Eye (tissue), 1 donor: ENCODE results near the gene CLCN1.
"Not testable (repeated sequence)": the region's sequence is repeated elsewhere in the genome, so short reads cannot be mapped to it uniquely, and the experiment has no call there.

Source experiments
- DNase-seq: peaks from one replicate; pipeline ENCODE4 v3.0.0-alpha.2; 2015

Gene CLCN1

DNA sequence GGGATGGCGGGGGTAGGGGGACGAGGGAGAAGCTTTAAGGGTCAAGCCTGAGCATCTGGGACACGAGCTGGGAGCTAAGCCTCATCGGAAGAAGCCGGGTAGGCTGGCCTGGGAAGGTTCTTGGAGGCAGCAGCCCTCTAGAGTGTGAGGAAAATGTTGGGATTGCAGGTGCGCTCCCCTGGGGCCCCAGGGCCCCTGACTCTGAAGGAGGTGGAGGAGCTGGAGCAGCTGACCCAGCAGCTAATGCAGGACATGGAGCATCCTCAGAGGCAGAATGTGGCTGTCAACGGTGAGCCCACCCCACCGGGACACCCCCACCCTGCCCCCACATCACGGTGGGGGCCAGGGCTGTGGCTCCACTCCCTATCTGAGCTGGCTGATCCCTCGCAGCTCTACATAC lies 72.1 kb downstream of the CLCN1 start:
- DNase-seq = no peak

DNA sequence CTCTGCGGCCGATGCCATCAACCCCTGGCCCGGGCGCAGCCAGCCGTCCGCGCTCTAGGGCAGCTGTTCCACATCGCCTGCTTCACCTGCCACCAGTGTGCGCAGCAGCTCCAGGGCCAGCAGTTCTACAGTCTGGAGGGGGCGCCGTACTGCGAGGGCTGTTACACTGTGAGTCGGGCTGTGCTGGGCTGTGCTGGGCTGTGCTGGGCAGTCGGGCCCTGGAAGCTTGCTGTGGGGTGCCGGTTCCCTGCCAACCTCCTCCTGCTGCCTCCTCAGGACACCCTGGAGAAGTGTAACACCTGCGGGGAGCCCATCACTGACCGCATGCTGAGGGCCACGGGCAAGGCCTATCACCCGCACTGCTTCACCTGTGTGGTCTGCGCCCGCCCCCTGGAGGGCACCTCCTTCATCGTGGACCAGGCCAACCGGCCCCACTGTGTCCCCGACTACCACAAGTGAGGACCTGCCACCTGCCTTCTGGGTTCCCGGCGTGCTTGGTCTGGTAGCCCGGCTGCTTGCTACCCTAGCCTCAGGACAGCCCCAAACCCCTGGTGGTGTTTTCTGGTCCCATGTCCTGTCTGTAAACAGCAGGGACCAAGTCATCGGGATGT lies 72.7 kb downstream of the CLCN1 start:
- no peak for DNase-seq

DNA sequence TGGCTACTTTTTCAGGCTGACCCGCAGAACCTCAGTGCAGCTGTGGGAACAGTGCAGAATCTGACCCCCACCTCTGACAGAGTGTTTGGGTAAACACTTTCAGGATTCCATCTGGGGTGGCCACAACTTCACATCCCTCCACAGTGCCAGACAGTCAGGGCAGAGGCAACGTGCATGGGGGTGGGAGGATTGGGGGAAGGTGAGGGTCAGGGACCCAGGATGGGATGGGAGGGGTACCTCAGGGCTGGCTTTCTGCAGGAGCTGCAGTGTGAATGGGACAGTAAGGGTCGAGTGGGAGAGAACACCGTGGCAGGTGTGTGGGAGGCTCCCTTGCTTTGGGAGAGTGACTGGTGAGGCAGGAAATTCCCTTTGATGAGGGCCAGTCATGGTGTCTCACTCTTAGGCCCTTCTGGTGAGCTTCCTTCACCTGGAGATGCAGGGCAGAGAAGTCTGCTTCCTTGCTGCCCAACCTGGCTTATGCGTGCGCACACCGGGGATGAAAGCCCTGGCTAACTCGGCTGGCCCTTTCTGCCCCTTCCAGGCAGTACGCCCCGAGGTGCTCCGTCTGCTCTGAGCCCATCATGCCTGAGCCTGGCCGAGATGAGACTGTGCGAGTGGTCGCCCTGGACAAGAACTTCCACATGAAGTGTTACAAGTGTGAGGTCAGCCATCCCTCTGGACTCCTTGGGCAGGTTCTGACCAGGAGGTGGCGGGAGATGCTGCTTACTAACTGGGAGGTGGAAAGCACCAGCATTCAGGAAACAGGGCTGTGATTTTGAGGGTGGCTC lies 73.6 kb downstream of the CLCN1 start:
- no peak for DNase-seq

DNA sequence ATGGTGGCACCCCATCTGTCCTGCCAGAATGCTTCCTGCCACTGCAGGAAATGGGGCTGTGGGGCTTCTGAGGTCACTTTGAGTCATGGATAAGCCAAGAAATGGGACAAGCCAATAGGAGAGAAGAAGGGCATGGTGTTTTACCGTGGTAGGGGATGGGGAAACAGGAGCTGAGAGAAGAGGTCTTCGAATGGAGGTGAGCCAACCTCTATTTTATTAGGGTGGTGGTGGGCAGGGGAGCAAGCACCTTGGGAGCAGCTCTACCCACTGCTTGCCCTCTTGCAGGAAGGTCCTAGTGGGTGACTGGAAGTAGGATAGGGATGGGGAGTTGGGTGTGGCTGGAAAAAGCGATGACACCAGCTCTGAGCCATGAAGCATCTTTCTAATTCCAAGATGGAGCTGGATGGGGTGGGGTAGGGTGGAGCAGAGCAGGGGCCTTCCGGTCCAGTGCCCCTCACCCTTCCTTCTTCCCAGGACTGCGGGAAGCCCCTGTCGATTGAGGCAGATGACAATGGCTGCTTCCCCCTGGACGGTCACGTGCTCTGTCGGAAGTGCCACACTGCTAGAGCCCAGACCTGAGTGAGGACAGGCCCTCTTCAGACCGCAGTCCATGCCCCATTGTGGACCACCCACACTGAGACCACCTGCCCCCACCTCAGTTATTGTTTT lies 74.3 kb downstream of the CLCN1 start:
- no peak for DNase-seq

DNA sequence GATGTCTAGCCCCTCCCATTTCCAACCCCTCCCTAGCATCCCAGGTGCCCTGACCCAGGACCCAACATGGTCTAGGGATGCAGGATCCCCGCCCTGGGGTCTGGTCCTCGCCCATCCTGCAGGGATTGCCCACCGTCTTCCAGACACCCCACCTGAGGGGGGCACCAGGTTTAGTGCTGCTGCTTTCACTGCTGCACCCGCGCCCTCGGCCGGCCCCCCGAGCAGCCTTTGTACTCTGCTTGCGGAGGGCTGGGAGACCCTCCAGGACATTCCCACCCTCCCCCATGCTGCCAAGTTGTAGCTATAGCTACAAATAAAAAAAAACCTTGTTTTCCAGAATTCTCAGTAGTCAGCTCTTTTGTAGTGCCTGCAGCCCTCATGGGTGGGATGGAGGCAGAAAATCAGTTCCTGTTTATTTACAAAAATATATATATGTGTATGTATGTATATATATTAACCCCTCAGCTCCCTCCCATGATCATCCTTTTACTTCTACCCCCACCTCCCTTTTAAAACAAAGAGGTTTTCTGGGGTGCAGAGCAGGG lies 74.9 kb downstream of the CLCN1 start:
- DNase-seq = no peak

DNA sequence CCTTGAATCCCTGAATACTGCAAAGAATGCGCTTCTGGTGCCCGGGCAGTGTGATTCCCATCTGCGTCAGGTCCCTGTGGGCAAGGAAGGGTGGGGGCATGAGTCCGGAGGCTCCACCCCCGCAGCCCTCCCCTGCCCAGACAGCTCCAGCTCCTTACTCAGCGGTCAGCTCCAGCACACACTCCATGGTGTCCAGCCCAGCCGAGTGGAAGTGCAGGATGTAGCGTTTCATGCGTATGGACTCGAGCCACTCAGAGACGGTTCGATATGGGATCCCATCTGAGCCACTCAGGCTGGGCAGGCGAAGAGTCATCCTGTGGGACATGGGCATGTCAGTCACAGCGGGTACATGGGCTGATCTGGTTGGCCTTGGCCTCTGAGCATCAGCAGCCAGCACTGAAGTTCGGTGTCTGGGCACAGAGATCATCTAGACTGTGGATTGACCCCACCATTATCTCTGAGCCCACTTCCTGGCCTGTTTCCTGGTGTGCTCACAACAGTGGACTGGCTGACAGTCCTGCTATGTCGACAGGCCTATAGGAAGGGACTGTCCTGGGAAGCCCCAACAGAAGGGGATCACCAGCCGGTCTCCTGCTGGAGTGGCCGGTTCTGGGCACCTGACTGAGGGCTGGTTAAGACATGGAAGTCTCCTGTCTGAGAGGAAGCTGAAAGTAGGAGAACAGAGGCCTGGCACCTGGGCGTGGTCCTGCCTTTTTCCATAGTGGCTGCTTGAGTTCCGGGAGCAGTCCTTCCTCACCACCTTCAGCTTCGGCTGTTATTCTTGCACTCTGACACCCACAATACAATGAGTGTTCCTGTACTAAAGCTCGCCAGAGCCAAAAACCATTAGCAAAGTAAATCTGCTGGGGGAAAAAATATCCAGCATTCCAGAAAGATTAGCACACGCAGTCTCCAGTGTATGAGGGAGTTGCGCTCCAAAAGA lies 75.8 kb downstream of the CLCN1 start:
- no peak for DNase-seq

DNA sequence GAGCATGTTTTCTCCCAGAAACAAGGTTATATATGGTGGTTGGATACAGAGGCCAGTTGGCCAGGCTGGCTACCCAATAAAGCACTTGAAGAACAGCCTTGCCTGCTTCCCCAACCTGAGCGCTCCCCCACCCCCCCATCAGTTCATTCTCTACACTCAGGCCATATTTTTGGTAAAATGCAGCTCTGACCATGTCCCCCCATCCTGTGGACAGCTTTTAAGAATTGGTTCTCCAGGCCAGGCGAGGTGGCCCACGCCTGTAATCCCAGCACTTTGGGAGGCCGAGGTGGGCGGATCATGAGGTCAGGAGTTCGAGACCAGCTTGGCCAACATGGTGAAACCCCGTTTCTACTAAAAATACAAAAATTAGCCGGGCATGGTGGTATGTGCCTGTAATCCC lies 76.5 kb downstream of the CLCN1 start:
- DNase-seq = not testable (repeated sequence)

DNA sequence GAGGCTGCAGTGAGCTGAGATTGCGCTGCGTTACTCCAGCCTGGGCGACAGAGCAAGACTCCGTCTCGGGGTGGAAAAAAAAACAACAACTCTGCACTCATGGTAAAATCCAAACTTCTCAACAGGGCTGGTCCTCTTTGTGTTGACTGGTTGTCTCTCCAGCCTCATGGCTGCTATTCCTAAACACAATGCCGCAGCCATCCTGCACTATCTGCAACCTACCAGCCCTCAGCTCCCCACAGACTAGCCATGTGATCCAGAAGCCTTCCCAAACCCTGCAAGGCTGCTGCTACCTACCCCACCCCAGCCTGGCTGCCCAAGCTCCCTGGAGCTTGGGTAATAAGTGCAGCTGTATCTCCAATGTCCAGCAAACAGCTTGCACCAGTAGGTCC lies 77.0 kb downstream of the CLCN1 start:
- DNase-seq = no peak

DNA sequence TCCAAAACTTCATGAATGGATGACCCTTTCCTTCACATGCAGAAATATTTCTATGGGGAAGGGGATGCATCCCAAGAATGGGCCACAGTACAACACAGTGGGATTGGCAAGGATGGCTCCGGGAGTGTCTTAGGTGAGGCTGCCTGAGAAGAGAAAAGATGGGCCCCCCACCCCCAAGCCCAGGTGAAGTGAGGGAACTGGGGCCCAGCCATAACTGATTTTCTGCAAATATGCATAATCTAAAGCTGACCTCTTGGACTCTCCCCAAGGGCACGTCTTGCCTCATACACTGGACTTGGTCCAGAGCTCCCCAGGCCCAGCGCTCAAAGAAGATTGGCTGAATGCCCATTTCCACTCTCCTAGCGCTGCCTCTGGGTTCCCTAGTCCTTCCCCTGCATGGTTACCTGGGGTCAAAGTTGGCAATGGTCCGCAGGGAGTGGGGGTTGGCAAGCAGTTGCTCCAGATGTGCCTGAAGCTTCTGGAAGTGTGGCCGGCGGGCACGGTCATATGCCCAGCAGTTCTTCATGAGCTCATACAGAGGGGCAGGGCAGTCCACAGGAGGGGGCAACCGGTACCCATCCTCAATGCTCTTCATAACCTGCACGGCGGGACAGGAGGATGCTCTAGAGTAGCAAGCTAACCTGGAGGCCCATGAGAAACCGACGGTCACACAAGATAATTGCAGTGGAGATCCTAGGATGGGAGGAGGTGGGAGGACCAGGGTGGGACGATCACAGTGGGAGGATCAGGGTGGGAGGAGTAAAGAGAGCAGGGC lies 77.5 kb downstream of the CLCN1 start:
- no peak for DNase-seq

DNA sequence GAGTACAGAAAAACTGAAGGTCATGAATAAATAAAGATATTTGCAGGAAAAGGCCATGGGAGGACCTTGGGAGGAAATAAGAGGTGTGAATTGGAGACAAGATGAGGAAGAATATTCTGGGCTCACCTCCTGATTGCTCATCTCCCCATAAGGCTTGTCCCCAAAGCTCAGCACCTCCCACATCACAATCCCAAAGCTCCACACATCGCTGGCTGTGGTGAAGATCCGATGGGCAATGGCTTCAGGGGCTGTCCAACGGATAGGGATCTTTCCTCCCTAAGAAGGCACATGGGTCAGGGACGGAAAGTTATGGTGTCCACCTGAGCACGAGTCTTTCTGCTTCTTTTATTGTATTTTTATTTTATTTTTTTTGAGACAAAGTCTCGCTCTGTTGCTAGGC lies 78.2 kb downstream of the CLCN1 start:
- no peak for DNase-seq

DNA sequence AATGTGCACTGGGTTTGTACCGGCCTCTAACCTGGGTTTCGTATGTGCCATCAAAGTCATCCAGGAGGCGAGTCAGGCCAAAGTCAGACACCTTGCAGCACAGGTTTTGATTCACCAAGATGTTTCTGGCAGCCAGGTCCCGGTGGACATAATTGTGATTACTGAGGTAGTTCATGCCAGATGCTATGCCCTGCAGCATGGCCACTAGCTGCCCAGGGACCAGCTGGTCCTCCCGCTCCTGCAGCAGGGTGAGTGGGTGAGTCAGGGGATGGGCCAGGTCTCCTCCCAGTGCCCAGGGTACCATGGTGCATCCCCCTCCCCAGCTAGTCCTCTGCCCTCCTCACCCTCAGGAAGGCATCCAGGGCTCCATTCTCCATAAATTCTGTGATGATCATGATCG lies 78.9 kb downstream of the CLCN1 start:
- no peak for DNase-seq

DNA sequence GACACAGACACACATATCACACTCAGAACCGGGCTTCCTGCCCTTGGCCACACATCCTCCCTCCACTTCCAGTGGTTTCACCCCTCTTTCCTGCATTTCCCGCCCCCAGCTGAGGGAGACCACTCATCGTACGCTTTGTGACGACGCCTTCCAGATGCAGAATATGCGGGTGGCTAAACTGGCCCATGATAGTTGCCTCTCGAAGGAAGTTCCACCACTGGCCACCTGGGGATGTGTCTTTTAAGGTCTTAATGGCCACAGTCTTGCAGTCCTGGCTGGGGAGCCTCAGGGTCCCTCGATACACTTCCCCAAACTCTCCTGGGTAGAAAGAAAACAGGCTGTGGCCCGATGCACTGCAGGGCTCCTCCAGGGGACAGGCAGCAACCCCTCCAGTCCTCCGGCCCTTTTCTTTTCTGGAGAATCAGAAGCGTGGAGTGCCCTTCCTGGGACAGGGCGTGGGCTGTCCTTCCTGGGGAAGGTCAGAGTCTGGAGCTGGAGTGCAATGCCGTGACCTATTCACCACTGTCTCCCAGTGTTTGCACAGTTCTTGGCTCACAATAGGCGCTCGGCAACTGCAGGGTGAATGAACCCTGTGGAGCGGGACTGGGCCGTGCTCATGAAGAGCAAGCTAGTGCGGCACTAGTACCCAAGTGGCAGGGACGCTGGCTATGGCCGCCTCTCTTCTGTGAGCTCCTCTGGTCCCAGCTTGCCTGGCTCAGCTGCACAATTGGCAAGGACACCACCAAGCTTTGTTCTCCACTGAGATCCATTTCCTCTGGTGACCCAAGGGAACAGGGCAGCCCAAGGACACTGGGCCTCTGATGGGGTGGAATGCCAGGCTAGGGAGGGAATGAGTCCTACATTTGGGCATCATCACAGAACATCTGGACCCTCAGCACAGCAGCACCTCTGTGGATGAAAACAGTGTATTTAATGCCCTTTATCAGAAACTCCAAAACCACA lies 79.6 kb downstream of the CLCN1 start:
- DNase-seq = no peak

DNA sequence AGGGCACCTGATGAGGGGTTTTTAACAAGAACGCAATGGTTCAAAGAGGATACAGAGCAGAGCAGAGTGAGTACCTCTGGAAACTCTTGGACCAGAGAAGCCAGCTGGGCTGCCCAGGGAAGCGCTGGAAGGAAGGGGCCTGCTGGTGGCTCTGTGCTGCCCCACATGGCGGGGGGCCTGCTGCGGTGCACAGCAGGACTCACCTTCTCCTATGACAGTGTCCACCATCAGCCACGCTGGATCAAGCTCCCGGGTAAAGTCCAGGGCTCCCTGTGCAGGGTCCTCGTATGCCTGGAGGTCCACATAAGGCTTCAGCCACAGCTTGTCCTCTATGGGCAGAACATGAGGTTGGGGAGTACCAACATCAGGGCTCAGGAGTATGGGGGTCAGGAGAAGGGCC lies 80.3 kb downstream of the CLCN1 start:
- DNase-seq = no peak

DNA sequence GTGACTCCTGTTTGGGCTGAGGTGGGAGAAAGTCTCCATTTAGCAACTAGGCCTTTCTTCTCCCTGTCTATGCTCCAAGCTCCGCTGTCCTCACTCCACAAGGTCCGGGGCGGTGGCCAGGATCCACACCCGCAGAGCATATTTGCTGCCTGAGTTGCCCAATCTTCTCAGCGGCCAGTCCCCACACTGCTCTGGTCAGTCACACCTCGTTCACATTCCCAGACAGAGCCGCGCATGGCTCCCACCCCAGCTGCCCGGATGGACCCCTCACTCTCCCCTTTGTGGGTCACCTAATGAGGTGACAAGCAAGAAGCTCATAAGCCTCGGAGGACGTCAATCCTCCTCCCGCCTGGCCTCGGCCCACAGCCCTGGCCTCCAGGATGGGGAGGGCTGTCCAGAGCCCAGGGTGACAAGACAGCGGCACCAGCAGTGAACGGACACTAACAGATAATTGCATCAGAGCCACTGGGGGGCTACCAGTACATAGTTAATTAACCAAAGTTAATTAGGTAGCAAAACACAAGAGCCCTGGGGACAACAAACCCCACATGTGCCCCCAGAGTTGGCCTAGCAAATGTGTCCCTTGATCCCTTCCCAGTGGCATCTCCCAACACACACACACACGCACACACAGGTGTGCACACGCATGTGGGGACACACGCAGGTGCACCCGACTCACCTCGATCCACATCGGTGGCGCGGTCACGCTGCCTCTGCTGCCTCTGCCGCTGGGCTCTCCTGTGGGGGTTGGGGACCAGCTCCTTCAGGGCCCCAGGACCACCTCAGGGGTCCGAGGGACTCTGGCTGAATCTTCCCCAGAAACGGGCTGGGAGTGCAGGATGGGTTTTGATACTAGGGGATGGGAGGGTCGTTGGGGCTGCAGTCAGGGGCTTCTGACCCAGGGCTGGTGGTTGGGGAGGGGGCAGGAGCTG lies 81.0 kb downstream of the CLCN1 start:
- no peak for DNase-seq

DNA sequence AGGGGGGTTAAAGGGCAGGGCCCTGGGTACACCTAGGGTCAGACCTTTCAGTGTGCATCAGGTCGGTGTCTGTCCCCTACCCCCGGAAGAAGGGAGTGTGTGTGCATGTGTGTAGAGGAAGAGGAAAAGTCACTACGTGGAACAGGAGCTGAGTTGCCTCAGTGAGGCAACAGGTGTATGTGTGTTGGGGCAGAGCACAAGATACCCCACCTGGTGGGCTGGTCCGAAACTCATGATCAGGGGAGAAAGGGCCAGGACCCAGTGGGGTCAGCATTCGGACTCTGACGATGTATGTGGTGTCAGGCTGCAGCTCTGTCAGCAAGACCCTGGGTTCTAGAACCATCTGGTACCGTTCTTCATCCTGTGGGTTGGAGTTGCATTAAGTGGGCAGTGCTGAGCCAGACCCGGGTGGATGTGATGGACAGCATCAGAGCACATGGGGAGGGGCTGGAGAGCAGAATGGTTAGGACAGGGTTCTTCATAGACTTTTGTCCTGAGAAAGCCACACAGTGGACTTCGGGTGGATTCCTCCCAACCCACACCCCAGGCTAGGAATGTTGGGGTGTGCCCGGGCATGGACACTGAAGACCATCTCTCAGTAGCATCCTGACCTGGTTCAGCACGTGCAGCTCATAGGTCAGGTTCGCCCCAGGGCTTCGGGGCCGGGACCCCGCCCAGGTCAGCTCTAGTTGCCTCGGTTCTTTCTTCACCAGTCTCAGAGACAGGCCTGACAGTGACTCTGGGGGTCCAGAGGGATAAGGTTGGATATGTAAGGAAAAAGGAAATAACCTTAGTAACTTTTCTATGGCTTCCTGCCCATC lies 82.0 kb downstream of the CLCN1 start:
- DNase-seq = no peak

DNA sequence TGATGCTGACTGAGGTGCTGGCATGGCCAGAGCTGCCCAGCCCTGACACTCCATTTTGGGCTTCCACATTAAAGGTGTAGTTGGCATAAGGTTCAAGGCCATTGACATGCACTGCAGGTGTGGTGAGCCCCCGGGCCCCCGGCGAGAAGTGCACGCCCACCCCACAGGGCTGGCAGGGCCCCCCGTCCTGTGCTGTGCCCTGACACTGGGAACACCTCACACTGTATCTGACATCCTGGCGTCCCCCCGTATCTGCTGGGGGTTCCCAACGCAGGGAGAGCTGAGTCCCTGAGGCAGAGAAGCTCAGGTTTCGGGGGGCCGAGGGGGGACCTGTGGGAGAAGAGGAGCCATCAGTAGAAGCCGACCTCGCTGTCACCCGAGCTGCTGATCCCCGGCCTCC lies 82.7 kb downstream of the CLCN1 start:
- no peak for DNase-seq

DNA sequence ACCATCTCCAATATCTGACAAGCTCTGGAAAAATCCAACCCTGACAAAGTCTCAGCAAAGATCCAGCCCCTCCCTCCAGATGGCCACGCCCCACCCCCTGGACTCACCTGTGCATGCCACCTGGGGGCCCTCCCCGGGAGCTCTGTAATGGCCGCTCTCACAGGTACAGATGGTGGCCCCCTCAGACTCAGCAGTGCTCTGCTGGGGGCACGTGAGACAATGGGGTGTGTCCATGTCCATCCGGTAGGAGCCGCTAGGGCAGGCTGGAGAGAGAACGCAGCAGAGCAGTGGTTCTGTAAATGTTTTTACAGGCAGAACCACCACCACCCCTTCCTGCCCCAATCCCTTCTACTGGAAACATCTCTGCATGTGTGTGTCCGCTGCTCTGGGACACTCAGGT lies 83.2 kb downstream of the CLCN1 start:
- no peak for DNase-seq

DNA sequence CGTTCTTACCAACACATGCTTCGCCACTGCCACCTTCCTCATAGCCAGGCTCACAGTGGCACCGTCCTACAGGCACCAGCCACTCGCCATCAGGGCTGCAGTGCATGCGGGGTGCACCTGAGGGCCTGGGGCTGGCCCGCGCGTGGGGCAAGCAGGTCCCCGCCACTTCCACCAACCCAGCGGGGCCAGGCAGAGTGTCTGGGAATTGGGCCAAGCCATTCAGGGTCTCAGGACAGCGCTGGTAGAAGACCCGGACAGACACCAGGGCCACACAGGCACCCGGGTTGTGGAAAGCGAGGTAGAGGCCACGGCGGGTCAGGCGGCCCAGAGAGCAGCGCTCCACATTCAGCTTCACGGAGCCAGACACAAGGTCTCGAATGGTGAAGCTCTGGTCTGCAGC lies 83.7 kb downstream of the CLCN1 start:
- no peak for DNase-seq

DNA sequence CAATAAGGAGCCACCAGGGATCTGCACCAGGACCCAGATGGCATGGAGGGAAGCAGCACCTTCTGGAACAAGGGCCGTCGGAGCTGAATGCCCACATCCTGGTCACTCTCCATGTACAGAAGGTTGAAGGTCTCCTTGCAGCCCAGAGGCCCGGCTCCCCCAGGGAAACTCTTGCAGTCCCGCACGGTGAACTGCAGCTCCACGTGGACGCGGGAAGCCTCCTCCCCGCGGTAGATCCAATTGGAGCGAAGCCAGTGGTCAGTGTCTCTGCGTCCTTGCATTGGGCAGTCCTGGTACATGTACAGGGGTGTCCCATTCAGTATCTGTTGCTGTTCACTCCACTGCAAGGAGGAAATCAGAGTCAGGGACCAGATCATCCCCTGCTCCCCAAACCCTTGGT lies 85.4 kb downstream of the CLCN1 start:
- no peak for DNase-seq
